Trophoblast cell (in vitro differentiated cells and primary cell): ENCODE data around the gene TRMT112.

ENCODE experiments used
- DNase-seq, 2 donors: peaks; one replicate each; pipeline ENCODE4 v3.0.0-alpha.2; 2016
- H2AFZ ChIP-seq: 2 replicates; pipeline ENCODE4 v1.6.1; 2013; ENCODE audit warnings: low read length, moderate library complexity, mild to moderate bottlenecking; ENCODE audit not compliant: insufficient read depth, poor library complexity
- H2AK5ac ChIP-seq: 2 replicates; pipeline ENCODE4 v1.6.1; 2013; ENCODE audit warnings: mild to moderate bottlenecking, low read length
- H2BK120ac ChIP-seq: 2 replicates; pipeline ENCODE4 v1.6.1; 2013; ENCODE audit warnings: low read length, mild to moderate bottlenecking, moderate library complexity; ENCODE audit not compliant: insufficient read depth, poor library complexity
- H2BK12ac ChIP-seq: 2 replicates; pipeline ENCODE4 v1.6.1; 2013; ENCODE audit warnings: mild to moderate bottlenecking, low read length, moderate library complexity
- H2BK5ac ChIP-seq: 2 replicates; pipeline ENCODE4 v1.6.1; 2013; ENCODE audit warnings: low read length, low read depth, moderate library complexity, mild to moderate bottlenecking; ENCODE audit not compliant: poor library complexity
- H3K14ac ChIP-seq: 2 replicates; pipeline ENCODE4 v1.6.1; 2013; ENCODE audit warnings: mild to moderate bottlenecking, low read length
- H3K18ac ChIP-seq: 2 replicates; pipeline ENCODE4 v1.6.1; 2013; ENCODE audit warnings: mild to moderate bottlenecking, low read length
- H3K23ac ChIP-seq: 2 replicates; pipeline ENCODE4 v1.6.1; 2013; ENCODE audit warnings: low read length
- H3K27ac ChIP-seq: 2 replicates; pipeline ENCODE4 v1.5.1; 2013; ENCODE audit warnings: low read depth, mild to moderate bottlenecking, inconsistent platforms, low read length, moderate library complexity
- H3K27me3 ChIP-seq: 2 replicates; pipeline ENCODE4 v1.6.1; 2013; ENCODE audit warnings: inconsistent platforms, mild to moderate bottlenecking, low read length, moderate library complexity; ENCODE audit not compliant: insufficient read depth
- H3K36me3 ChIP-seq, 2 experiments: 1 replicate in 1 of 2; 2 replicates in 1 of 2; pipeline ENCODE4 v1.6.1; 2013; ENCODE audit warnings: low read length in 2 of 2, mild to moderate bottlenecking in 2 of 2, moderate library complexity in 1 of 2; ENCODE audit not compliant: insufficient read depth in 2 of 2, control insufficient read depth in 1 of 2
- H3K4ac ChIP-seq: 2 replicates; pipeline ENCODE4 v1.6.1; 2013; ENCODE audit warnings: low read depth, mild to moderate bottlenecking, low read length, moderate library complexity
- H3K4me1 ChIP-seq, 2 experiments: 1 replicate in 1 of 2; 2 replicates in 1 of 2; pipeline ENCODE4 v1.6.1; 2013; ENCODE audit warnings: low read length in 2 of 2, mild to moderate bottlenecking in 2 of 2, moderate library complexity in 1 of 2; ENCODE audit not compliant: insufficient read depth in 2 of 2, control insufficient read depth in 1 of 2
- H3K4me2 ChIP-seq: 2 replicates; pipeline ENCODE4 v1.6.1; 2013; ENCODE audit warnings: inconsistent platforms, mild to moderate bottlenecking, low read length, moderate library complexity
- H3K4me3 ChIP-seq: 2 replicates; pipeline ENCODE4 v1.5.1; 2013; ENCODE audit warnings: mild to moderate bottlenecking, low read depth, low read length, inconsistent platforms
- H3K79me1 ChIP-seq: one replicate; pipeline ENCODE4 v1.6.1; 2013; ENCODE audit warnings: low read length
- H3K79me2 ChIP-seq: 2 replicates; pipeline ENCODE4 v1.6.1; 2013; ENCODE audit warnings: low read length, mild to moderate bottlenecking; ENCODE audit not compliant: control insufficient read depth, insufficient read depth, poor library complexity
- H3K9ac ChIP-seq: 2 replicates; pipeline ENCODE4 v1.6.1; 2013; ENCODE audit warnings: mild to moderate bottlenecking, low read length
- H3K9me3 ChIP-seq: 2 replicates; pipeline ENCODE4 v1.6.1; 2013; ENCODE audit warnings: low read depth, mild to moderate bottlenecking, control low read depth, inconsistent platforms, low read length; ENCODE audit not compliant: insufficient read depth
- H4K12ac ChIP-seq: 2 replicates; pipeline ENCODE4 v1.6.1; 2013; ENCODE audit warnings: low read depth, mild to moderate bottlenecking, low read length, moderate library complexity
- H4K8ac ChIP-seq: 2 replicates; pipeline ENCODE4 v1.6.1; 2013; ENCODE audit warnings: low read depth, mild to moderate bottlenecking, low read length, moderate library complexity
- H4K91ac ChIP-seq: one replicate; pipeline ENCODE4 v1.6.1; 2013; ENCODE audit warnings: low read depth, mild to moderate bottlenecking, low read length, moderate library complexity
- WGBS: extraction: QIAGEN DNeasy Blood & Tissue Kit; methylation state at CpG from one replicate; pipeline ENCODE4 v1.1.7; 2013; ENCODE audit warnings: missing lambda C conversion rate; ENCODE audit not compliant: insufficient read length, insufficient coverage; ENCODE audit errors: extremely low coverage; 5-methylcytosine and 5-hydroxymethylcytosine counted together

Gene TRMT112

GRCh38 chr11:64356498-64357411 lies 39.4 kb upstream of the TRMT112 start:
- peak overlapping the region; percentile 6 for H3K27ac ChIP-seq
- peak; percentile 67 to 73 for DNase-seq
- H3K14ac ChIP-seq = peak overlapping the region; percentile 57
- no peak overlapping the region for H2AFZ ChIP-seq
- H2AK5ac ChIP-seq = peak overlapping the region; percentile 96
- peak overlapping the region; percentile 9 for H4K12ac ChIP-seq
- H3K23ac ChIP-seq = no peak overlapping the region
- peak overlapping the region; percentile 2 for H2BK5ac ChIP-seq
- peaks cover 29% of the 10 kb centered on the region for H3K79me1 ChIP-seq
- peak overlapping the region; percentile 88 for H4K91ac ChIP-seq
- H2BK12ac ChIP-seq = peak overlapping the region; percentile 31
- no peak overlapping the region for H3K4ac ChIP-seq
- no peaks in the 10 kb centered on the region for H3K27me3 ChIP-seq
- H3K4me2 ChIP-seq = no peak overlapping the region
- peak overlapping the region; percentile 33 for H4K8ac ChIP-seq
- H3K36me3 ChIP-seq = peaks cover 10 to 14% of the 10 kb centered on the region in 2 experiments
- H3K9ac ChIP-seq = no peak overlapping the region
- H3K4me1 ChIP-seq = peaks cover 37 to 41% of the 10 kb centered on the region in 2 experiments
- H3K18ac ChIP-seq = peak overlapping the region; percentile 47
- peaks cover 3% of the 10 kb centered on the region for H3K9me3 ChIP-seq
- H3K79me2 ChIP-seq = peaks cover 11% of the 10 kb centered on the region
- no CpG with 5 or more reads among the region's 25 CpGs for WGBS
- H3K4me3 ChIP-seq = no peak overlapping the region
- H2BK120ac ChIP-seq = peak overlapping the region; percentile 76

- peaks cover 11% of the 10 kb centered on the region for H3K79me2 ChIP-seq
- H3K4ac ChIP-seq = peak overlapping the region; percentile 65
- no CpG with 5 or more reads among the region's 23 CpGs for WGBS
- peak overlapping the region; percentile 77 for H4K8ac ChIP-seq
- H4K91ac ChIP-seq = peak overlapping the region; percentile 83
- peak overlapping the region; percentile 84 for H2BK12ac ChIP-seq
- H3K27me3 ChIP-seq = no peaks in the 10 kb centered on the region
- H3K23ac ChIP-seq = no peak overlapping the region
- H2AFZ ChIP-seq = peak overlapping the region; percentile 57
- peaks cover 0 to 4% of the 10 kb centered on the region in 2 experiments for H3K36me3 ChIP-seq
- H4K12ac ChIP-seq = peak overlapping the region; percentile 54
- H3K18ac ChIP-seq = peak overlapping the region; percentile 81
- H3K4me2 ChIP-seq = peak overlapping the region; percentile 17
- H3K9me3 ChIP-seq = peaks cover 3% of the 10 kb centered on the region
- H3K14ac ChIP-seq = peak overlapping the region; percentile 67
- peak; percentile 74 to 85 for DNase-seq
- H3K79me1 ChIP-seq = peaks cover 29% of the 10 kb centered on the region
- peak overlapping the region; percentile 14 for H3K27ac ChIP-seq
- H2BK120ac ChIP-seq = peak overlapping the region; percentile 79
- H3K4me1 ChIP-seq = peaks cover 33 to 39% of the 10 kb centered on the region in 2 experiments
- peak overlapping the region; percentile 61 for H2AK5ac ChIP-seq
- no peak overlapping the region for H3K4me3 ChIP-seq
- no peak overlapping the region for H3K9ac ChIP-seq
- peak overlapping the region; percentile 55 for H2BK5ac ChIP-seq
Observed at GRCh38 chr11:64355078-64355940, 38.0 kb upstream of the TRMT112 start.

- Histone ChIP-seq H3K23ac (no peak overlapping the region), H2AFZ (no peak overlapping the region), H3K4me1 (peaks cover 25 to 28% of the 10 kb centered on the region in 2 experiments), H4K91ac (no peak overlapping the region), H2BK12ac (no peak overlapping the region), H3K27ac (no peak overlapping the region), H3K9me3 (no peaks in the 10 kb centered on the region), H2BK120ac (no peak overlapping the region), H3K79me2 (peaks cover 5% of the 10 kb centered on the region), H4K12ac (no peak overlapping the region), H3K14ac (no peak overlapping the region), H3K79me1 (peaks cover 24% of the 10 kb centered on the region), H2BK5ac (no peak overlapping the region), H4K8ac (no peak overlapping the region), H3K18ac (no peak overlapping the region), H3K27me3 (no peaks in the 10 kb centered on the region), H3K36me3 (no peaks in the 10 kb centered on the region), H2AK5ac (no peak overlapping the region), H3K4me2 (no peak overlapping the region), H3K4me3 (no peak overlapping the region), H3K9ac (no peak overlapping the region), H3K4ac (no peak overlapping the region)
- DNase-seq = no peak
- WGBS = no CpG with 5 or more reads among the region's 20 CpGs
Observed at GRCh38 chr11:64353715-64354506, 36.6 kb upstream of the TRMT112 start.
